OCI-LY7 (cell line): Measurements from ENCODE around the gene CFAP73. TPM values are rescaled to one million over a fixed set of nuclear protein-coding genes. Genes with fewer than 3 reads are reported as not detected.
A peak's percentile ranks its signal among the peaks of the same experiment; 100 is the strongest.

Experiments
- BruUV-seq: library from RNA; stranded (reverse); fragments of 400-500 nt; replicated peaks from 2 replicates; lab custom pipeline; 2021; lab: Mats Ljungman, UMichigan
- CTCF ChIA-PET: fragments of 300-600 bp; sonication (Branson Sonifier 250); formaldehyde crosslinking; loops from one replicate; lab custom pipeline; 2022; ENCODE audit warnings: antibody characterized with exemption; ENCODE audit not compliant: unreplicated experiment; lab: Charles Lee
- POLR2A ChIA-PET: fragments of 300-600 bp; sonication (Branson Sonifier 250); formaldehyde crosslinking; loops from one replicate; lab custom pipeline; 2022; ENCODE audit warnings: antibody characterized with exemption; lab: Charles Lee
- DNase-seq: peaks from one replicate; pipeline ENCODE4 v3.0.0-alpha.2; 2015; ENCODE audit warnings: low spot score
- H2AFZ ChIP-seq: fragments of 200-600 bp; sonication (generic), shearing (Covaris generic); 2 replicates; pipeline ENCODE4 v1.6.1; 2014; ENCODE audit warnings: mild to moderate bottlenecking, antibody characterized with exemption, low read length, moderate library complexity
- H3K27ac ChIP-seq: fragments of 200-600 bp; sonication (generic); 2 replicates; pipeline ENCODE4 v1.5.1; 2014; ENCODE audit warnings: mixed run types, low read depth, mild to moderate bottlenecking, moderate library complexity, low read length, inconsistent platforms; ENCODE audit not compliant: poor library complexity, severe bottlenecking
- H3K36me3 ChIP-seq: fragments of 200-600 bp; sonication (generic); 2 replicates; pipeline ENCODE4 v1.6.1; 2014; ENCODE audit warnings: mild to moderate bottlenecking, antibody characterized with exemption, low read length, moderate library complexity, mixed read lengths; ENCODE audit not compliant: insufficient read depth
- H3K4me1 ChIP-seq: fragments of 200-600 bp; sonication (generic); 2 replicates; pipeline ENCODE4 v1.5.1; 2014; ENCODE audit warnings: mild to moderate bottlenecking, low read length; ENCODE audit not compliant: insufficient read depth, poor library complexity, severe bottlenecking
- H3K4me2 ChIP-seq: fragments of 200-600 bp; sonication (generic); 2 replicates; pipeline ENCODE4 v1.6.1; 2014; ENCODE audit warnings: mild to moderate bottlenecking, low read length
- H3K4me3 ChIP-seq: fragments of 200-600 bp; sonication (generic); 2 replicates; pipeline ENCODE4 v1.5.1; 2014; ENCODE audit warnings: mild to moderate bottlenecking, low read depth, low read length; ENCODE audit not compliant: poor library complexity, severe bottlenecking
- H3K79me2 ChIP-seq: fragments of 200-600 bp; sonication (generic); 2 replicates; pipeline ENCODE4 v1.6.1; 2016; ENCODE audit warnings: low read depth, mild to moderate bottlenecking, low read length, moderate library complexity, mixed read lengths; ENCODE audit not compliant: insufficient read depth
- H3K9me2 ChIP-seq: fragments of 200-600 bp; sonication (generic); 2 replicates; pipeline ENCODE4 v1.6.1; 2016; ENCODE audit warnings: mild to moderate bottlenecking, low read length, mixed read lengths; ENCODE audit not compliant: insufficient read depth
- H3K9me3 ChIP-seq: fragments of 200-600 bp; sonication (generic); 2 replicates; pipeline ENCODE4 v1.6.1; 2014; ENCODE audit warnings: mild to moderate bottlenecking, mixed run types, low read length, mixed read lengths
- H4K20me1 ChIP-seq: fragments of 200-600 bp; sonication (generic); 2 replicates; pipeline ENCODE4 v1.6.1; 2014; ENCODE audit warnings: mild to moderate bottlenecking, antibody characterized with exemption, low read length, moderate library complexity, mixed read lengths; ENCODE audit not compliant: insufficient read depth
- EZH2phosphoT487 ChIP-seq: fragments of 200-600 bp; sonication (generic); IDR thresholded peaks from 2 replicates; pipeline ENCODE4 v1.6.1; 2018; ENCODE audit warnings: low read depth, borderline replicate concordance, mild to moderate bottlenecking, mixed run types, antibody characterized with exemption, low read length, moderate library complexity, mixed read lengths
- intact Hi-C: fragments of 100-400 bp; cut with micrococcal nuclease; formaldehyde crosslinking; loops from one replicate; pipeline ENCODE4 v1.10.0; 2022; ENCODE audit not compliant: unreplicated experiment
- total RNA-seq, 2 experiments: library from RNA; depleted of rRNA in 1 of 2; stranded (reverse); fragments of >200 nt in 1 of 2; shearing (Covaris generic) in 1 of 2; gene quantifications; 2 replicates each; pipeline ENCODE4 v1.2.3, GENCODE V29; 2014 to 2022
- TF ChIP-seq, protein P1 (sequence below): fragments of 200-600 bp; sonication (generic); conservative IDR thresholded peaks from 2 replicates; pipeline ENCODE4 v1.5.1; 2014; ENCODE audit warnings: mild to moderate bottlenecking, antibody characterized with exemption, low read length, moderate library complexity, mixed read lengths

Gene CFAP73
- total RNA-seq, 2 experiments from 2014 or later: 26.9 to 37.4 TPM

GRCh38 chr12:113146999-113147398 lies 2.5 kb upstream of the CFAP73 start:
- BruUV-seq: no TSS peak
- CTCF ChIA-PET: interaction anchor here (0.8 kb wide), 1 partner anchor 15 kb away, joined by 3 read pairs; no protein-coding TSS in a partner anchor

DNA sequence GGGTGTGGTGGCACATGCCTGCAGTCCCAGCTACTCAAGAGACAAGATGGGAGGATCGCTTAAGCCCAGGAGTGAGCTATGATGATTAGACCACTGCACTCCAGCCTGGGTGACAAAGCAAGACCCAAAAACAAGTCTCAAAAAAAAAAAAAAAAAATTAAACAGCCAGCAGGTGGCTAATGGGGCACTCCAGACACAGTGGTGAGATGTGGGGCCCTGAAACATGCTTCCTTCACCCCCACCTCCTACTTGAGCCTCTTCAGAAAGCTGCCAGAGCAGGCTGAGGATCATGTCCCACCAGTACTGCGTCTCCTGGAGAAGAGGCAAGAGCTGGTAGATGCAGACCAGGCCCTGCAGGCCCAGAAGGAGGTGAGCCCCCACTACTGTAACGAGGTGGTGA lies 2.1 kb downstream of the CFAP73 start:
- Histone ChIP-seq H3K79me2 (peaks cover 24% of the 10 kb centered on the region; the same call in 1 of the 2 replicates), H3K36me3 (peaks cover 23% of the 10 kb centered on the region), H3K9me2 (no peaks in the 10 kb centered on the region), H3K4me3 (peak overlapping the region; percentile 78), H3K9me3 (no peaks in the 10 kb centered on the region), H2AFZ (peak overlapping the region; percentile 26; the same call in 1 of the 2 replicates), H3K4me1 (peaks cover 42% of the 10 kb centered on the region), H3K4me2 (peak overlapping the region; percentile 90), H3K27ac (peak overlapping the region; percentile 90), H4K20me1 (no peaks in the 10 kb centered on the region)
- CTCF ChIA-PET: interaction anchor here (1.4 to 4.0 kb wide), 3 partner anchors 12 to 159 kb away, joined by 3 to 24 read pairs (median 3); partner anchors contain the start of gene RASAL1
- POLR2A ChIA-PET: interaction anchor here (0.6 to 4.3 kb wide), 7 partner anchors 10 to 131 kb away, joined by 3 to 33 read pairs (median 4); partner anchors contain the start of gene RASAL1
- no TSS peak for BruUV-seq
- DNase-seq: peak; percentile 59
- TF ChIP-seq, protein P1, sequence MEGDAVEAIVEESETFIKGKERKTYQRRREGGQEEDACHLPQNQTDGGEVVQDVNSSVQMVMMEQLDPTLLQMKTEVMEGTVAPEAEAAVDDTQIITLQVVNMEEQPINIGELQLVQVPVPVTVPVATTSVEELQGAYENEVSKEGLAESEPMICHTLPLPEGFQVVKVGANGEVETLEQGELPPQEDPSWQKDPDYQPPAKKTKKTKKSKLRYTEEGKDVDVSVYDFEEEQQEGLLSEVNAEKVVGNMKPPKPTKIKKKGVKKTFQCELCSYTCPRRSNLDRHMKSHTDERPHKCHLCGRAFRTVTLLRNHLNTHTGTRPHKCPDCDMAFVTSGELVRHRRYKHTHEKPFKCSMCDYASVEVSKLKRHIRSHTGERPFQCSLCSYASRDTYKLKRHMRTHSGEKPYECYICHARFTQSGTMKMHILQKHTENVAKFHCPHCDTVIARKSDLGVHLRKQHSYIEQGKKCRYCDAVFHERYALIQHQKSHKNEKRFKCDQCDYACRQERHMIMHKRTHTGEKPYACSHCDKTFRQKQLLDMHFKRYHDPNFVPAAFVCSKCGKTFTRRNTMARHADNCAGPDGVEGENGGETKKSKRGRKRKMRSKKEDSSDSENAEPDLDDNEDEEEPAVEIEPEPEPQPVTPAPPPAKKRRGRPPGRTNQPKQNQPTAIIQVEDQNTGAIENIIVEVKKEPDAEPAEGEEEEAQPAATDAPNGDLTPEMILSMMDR: peak; percentile 56
- TF ChIP-seq EZH2phosphoT487: no peak
- intact Hi-C loops: loop anchor here (2.0 to 5.0 kb wide), 2 partner anchors 53 to 249 kb away; no protein-coding TSS in a partner anchor

More at GRCh38 chr12:113146999-113147398, 2.5 kb upstream of the CFAP73 start:
- Histone ChIP-seq H3K4me2 (no peak overlapping the region), H4K20me1 (no peaks in the 10 kb centered on the region), H3K27ac (no peak overlapping the region), H3K9me2 (no peaks in the 10 kb centered on the region), H3K9me3 (no peaks in the 10 kb centered on the region), H3K36me3 (no peaks in the 10 kb centered on the region), H3K79me2 (no peaks in the 10 kb centered on the region), H2AFZ (no peak overlapping the region), H3K4me3 (no peak overlapping the region), H3K4me1 (peaks cover 34% of the 10 kb centered on the region)
- intact Hi-C loops: no loop called here
- DNase-seq: no peak
- TF ChIP-seq, protein P1: no peak
- no peak for TF ChIP-seq EZH2phosphoT487
- POLR2A ChIA-PET: interaction anchor here (0.8 to 1.3 kb wide), 2 partner anchors 13 to 36 kb away, joined by 4 to 5 read pairs; no protein-coding TSS in a partner anchor
